ENCODE results near the gene CNKSR2. TPM values are rescaled to one million over a fixed set of nuclear protein-coding genes. Genes with fewer than 3 reads are reported as not detected.

Gene CNKSR2
- total and polyA plus RNA-seq, 11 donors, result 0.07 to 3.0 (median 0.47) TPM; not detected in 1

DNA sequence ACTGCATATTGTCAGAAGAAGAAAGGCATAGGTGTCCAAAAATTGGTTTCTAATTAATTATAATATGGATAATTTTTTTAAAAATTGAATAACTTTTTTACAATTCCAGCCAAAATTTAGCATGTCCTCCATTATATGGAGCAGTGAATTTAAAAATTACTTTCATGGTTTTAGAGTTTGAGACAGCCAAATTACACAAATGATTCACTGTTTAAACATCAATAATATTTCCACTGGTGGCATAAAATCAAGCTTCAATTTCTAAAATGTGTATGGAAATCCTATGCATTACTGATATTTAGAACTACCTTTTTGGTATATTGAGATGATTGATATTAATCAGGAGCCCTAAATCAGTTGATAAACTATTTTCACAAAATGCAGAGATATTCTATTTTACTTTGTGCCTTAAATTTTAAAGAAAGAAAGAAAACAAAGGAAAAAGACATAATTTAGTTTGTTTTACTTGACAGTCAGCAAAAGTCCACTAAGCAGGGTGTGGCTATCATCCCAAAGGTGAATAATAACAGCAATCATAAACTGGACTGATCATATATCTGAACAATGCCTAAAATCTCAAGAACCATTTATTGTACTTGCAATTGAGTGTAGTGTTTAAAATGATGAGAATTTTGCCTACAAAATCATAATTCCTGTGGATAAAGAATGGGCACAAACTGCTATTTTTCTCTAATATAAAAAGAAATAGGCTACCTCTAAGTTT is 249.7 kb downstream of the CNKSR2 start:
- no peak overlapping the region for H3K4me3 ChIP-seq
- intact Hi-C loops (cut with DNase I), result no loop called here

DNA sequence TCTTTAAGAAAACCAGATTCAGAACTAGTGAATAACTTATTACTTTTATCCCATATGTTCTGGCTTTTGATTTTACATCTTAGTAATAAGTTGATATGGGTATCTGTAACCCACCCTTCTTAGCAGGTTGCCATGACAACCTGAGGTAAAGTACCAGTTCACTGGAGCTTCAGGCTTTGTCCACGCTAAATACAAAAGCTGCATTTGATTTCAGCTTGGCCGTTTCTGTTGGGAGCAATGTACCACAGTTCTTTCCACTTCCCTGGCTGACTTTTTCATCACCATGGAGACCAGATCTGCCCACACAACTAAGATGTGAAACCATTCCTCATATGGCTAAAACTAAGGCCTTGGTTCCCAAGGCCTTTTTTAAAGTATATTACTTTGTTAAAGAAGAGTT is 257.8 kb downstream of the CNKSR2 start:
- no peak for ATAC-seq
- intact Hi-C loops (cut with DNase I), result no loop called here
- WGBS, 4 donors, result 55 to 72% (median 57%) methylated on average over 2 of the region's 2 CpGs
- Histone ChIP-seq H3K27me3 (peaks cover 0 to 3% (median 0%) of the 10 kb centered on the region in 9 donors), H3K9me3 (peaks cover 0 to 7% (median 0%) of the 10 kb centered on the region in 12 donors), H3K4me1 (no peaks in the 10 kb centered on the region), H3K4me3 (no peak overlapping the region), H3K36me3 (no peaks in the 10 kb centered on the region), H3K27ac (no peak overlapping the region)
- no peak for TF ChIP-seq POLR2A (IDR thresholded peaks at IDR 0.05)
- TF ChIP-seq, protein P1, sequence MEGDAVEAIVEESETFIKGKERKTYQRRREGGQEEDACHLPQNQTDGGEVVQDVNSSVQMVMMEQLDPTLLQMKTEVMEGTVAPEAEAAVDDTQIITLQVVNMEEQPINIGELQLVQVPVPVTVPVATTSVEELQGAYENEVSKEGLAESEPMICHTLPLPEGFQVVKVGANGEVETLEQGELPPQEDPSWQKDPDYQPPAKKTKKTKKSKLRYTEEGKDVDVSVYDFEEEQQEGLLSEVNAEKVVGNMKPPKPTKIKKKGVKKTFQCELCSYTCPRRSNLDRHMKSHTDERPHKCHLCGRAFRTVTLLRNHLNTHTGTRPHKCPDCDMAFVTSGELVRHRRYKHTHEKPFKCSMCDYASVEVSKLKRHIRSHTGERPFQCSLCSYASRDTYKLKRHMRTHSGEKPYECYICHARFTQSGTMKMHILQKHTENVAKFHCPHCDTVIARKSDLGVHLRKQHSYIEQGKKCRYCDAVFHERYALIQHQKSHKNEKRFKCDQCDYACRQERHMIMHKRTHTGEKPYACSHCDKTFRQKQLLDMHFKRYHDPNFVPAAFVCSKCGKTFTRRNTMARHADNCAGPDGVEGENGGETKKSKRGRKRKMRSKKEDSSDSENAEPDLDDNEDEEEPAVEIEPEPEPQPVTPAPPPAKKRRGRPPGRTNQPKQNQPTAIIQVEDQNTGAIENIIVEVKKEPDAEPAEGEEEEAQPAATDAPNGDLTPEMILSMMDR (IDR thresholded peaks at IDR 0.05), result no peak
- no peak for DNase-seq

More for the DNA sequence above, 249.7 kb downstream of the CNKSR2 start:
- Histone ChIP-seq H3K27ac (no peak overlapping the region), H3K36me3 (no peaks in the 10 kb centered on the region), H3K9me3 (peaks cover 0 to 7% (median 0%) of the 10 kb centered on the region in 12 donors), H3K4me1 (no peaks in the 10 kb centered on the region), H3K27me3 (no peaks in the 10 kb centered on the region)
- no peak for DNase-seq
- ATAC-seq, result no peak
- TF ChIP-seq, protein P1 (IDR thresholded peaks at IDR 0.05), result no peak
- TF ChIP-seq POLR2A (IDR thresholded peaks at IDR 0.05), result no peak

DNA sequence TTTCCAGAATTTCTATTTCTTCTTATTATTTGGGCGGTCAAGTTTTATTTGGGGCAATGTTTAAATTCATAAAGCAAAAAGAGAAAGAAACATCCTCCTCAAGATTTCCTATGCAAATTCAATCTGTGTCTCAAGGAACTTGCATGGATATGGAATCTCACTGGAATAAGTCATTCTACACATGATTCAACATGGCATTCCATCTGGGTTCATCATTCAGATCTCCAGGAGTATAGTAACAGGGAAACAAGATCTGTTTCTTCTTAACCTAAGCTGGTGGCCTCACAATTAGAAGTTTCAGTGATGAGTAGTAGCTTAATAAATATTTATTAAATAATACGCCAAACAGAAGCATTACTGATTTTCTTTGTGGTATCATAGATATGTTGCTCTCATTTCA is 264.1 kb downstream of the CNKSR2 start:
- ATAC-seq (no peak), DNase-seq (no peak)
- TF ChIP-seq POLR2A (IDR thresholded peaks at IDR 0.05), result no peak
- TF ChIP-seq, protein P1 (IDR thresholded peaks at IDR 0.05), result no peak
- intact Hi-C loops (cut with DNase I), result no loop called here
- Histone ChIP-seq H3K27me3 (peaks cover 0 to 8% (median 0%) of the 10 kb centered on the region in 9 donors), H3K4me1 (no peaks in the 10 kb centered on the region), H3K4me3 (no peak overlapping the region), H3K36me3 (no peaks in the 10 kb centered on the region), H3K27ac (no peak overlapping the region), H3K9me3 (no peaks in the 10 kb centered on the region)
- 89 to 98% (median 96%) methylated on average over 2 of the region's 2 CpGs for WGBS, 4 donors

DNA sequence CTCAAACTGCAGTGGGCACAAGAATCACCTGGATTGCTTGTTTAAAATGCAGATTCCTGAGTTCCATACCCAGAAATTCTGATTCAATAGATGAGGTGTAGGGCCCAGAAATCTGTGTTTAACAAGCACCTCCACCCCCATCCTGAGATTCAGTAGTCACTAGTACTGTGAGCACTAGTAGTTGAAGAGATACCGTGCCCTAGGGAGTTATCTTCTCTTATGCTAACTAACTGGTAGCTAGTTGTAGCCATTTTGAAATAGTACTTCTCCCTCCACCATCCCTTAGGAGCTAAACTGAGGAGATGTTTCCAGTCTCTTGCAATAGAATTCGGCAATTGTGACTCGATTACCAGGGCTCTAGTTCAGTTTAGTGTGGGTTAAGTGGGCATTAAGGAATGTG is 265.6 kb downstream of the CNKSR2 start:
- Histone ChIP-seq H3K4me1 (no peaks in the 10 kb centered on the region), H3K36me3 (no peaks in the 10 kb centered on the region), H3K27ac (no peak overlapping the region), H3K4me3 (no peak overlapping the region), H3K9me3 (no peaks in the 10 kb centered on the region), H3K27me3 (peaks cover 0 to 5% (median 0%) of the 10 kb centered on the region in 9 donors)
- TF ChIP-seq, protein P1 (IDR thresholded peaks at IDR 0.05), result no peak
- no peak for TF ChIP-seq POLR2A (IDR thresholded peaks at IDR 0.05)
- DNase-seq (no peak), ATAC-seq (no peak)
- intact Hi-C loops (cut with DNase I), result no loop called here
- WGBS, 4 donors, result 60 to 83% (median 78%) methylated on average over 3 of the region's 3 CpGs
